C4-2B (cell line): ENCODE results near the gene ITGB3BP.
A peak's percentile ranks its signal among the peaks of the same experiment; 100 is the strongest.

Source experiments
- H3K27ac ChIP-seq: fragments of 450-650 bp; 2 replicates; pipeline ENCODE4 v1.5.1; 2017
- CTCF ChIP-seq: fragments of 450-650 bp; conservative IDR thresholded peaks from 2 replicates; pipeline ENCODE4 v1.5.1; 2017; ENCODE audit warnings: mild to moderate bottlenecking
- ZFX ChIP-seq: fragments of 450-650 bp; IDR thresholded peaks from 2 replicates; pipeline ENCODE4 v1.6.1; 2017

ITGB3BP gene

DNA sequence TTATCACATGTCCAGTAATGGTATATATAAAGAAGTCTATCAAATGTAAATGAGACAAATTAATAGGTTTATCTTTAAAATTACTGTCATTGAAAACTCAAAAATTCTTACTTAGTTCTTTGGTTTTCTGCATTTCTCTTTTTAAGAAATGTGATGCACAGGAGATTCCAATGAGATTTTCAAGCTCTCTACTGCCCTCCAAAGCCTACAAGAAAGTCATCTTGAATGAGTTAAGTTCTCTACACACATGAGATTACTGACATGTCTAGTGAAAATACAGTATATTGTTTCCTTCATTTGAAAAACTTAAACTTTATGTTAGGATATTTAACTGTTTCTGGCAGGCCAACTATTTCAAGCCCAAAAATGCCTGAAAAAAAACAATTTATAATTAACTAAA, 68.8 kb downstream of the ITGB3BP start:
- TF ChIP-seq CTCF (peak; percentile 46), ZFX (no peak)
- H3K27ac ChIP-seq = no peak overlapping the region

- no peak overlapping the region for H3K27ac ChIP-seq
- no peak for TF ChIP-seq ZFX
- TF ChIP-seq CTCF = no peak
These were observed 69.8 kb downstream of the ITGB3BP start for GRCh38 chr1:63453232-63453631.

DNA sequence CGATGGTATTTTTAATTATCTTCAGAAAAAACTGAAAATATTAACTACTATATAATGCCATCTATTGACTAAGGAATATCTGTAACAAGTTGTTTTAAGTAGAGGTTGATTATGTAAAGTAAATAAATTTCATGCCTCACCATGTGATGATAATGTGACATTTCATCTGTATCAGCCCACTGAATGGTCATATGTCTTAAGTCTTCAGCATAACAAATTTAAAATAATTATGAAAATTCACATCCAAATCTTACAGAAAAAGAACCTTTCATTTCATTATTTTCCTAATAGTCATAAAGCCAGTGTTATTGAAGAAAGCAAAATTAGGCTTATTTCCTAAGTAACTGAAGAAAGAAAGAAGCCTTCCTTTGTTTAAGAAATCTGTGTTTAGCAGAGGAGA, 72.6 kb downstream of the ITGB3BP start:
- no peak for TF ChIP-seq ZFX
- no peak for TF ChIP-seq CTCF
- H3K27ac ChIP-seq = no peak overlapping the region

- TF ChIP-seq CTCF (no peak), ZFX (no peak)
- H3K27ac ChIP-seq = no peak overlapping the region
These were observed 74.2 kb downstream of the ITGB3BP start for GRCh38 chr1:63448731-63449246.

- no peak for TF ChIP-seq CTCF
- TF ChIP-seq ZFX = no peak
- H3K27ac ChIP-seq = no peak overlapping the region
These were observed 80.9 kb downstream of the ITGB3BP start for GRCh38 chr1:63442141-63442475.

GRCh38 chr1:63435161-63435560, 87.9 kb downstream of the ITGB3BP start:
- H3K27ac ChIP-seq = no peak overlapping the region
- TF ChIP-seq CTCF (no peak), ZFX (no peak)

- H3K27ac ChIP-seq = no peak overlapping the region
- TF ChIP-seq ZFX = no peak
- TF ChIP-seq CTCF = no peak
These were observed 93.7 kb downstream of the ITGB3BP start for GRCh38 chr1:63429281-63429680.
